H1 (cell line): Measurements from ENCODE around the gene CGN. TPM values are rescaled to one million over a fixed set of nuclear protein-coding genes. Genes with fewer than 3 reads are reported as not detected.

ENCODE experiments used
- CTCF ChIA-PET: fragments of 300-600 bp; sonication (Branson Sonifier 250); formaldehyde crosslinking; loops from one replicate; lab custom pipeline; 2021; ENCODE audit not compliant: partially characterized antibody; lab: Charles Lee
- POLR2A ChIA-PET: fragments of 300-600 bp; sonication (Branson Sonifier 250); formaldehyde crosslinking; loops from one replicate; lab custom pipeline; 2021; ENCODE audit warnings: inconsistent platforms; ENCODE audit not compliant: partially characterized antibody; lab: Charles Lee
- DNase-seq, 2 experiments: peaks; one replicate each; pipeline versions ENCODE4 v3.0.0 to v3.0.0-alpha.2; 2010 to 2022; ENCODE audit warnings: low spot score in 2 of 2, low read depth in 1 of 2, mixed read lengths in 1 of 2
- FAIRE-seq: peaks from 2 replicates; lab custom pipeline; 2011; peaks lifted over from hg19 to GRCh38; lab: Jason Lieb, UNC
- H2AFZ ChIP-seq: 2 replicates; pipeline ENCODE4 v1.8.1; 2012; ENCODE audit warnings: low read length, inconsistent platforms
- H2AK5ac ChIP-seq: 2 replicates; pipeline ENCODE4 v1.6.1; 2013; ENCODE audit warnings: low read depth, low read length
- H2BK120ac ChIP-seq: replicated peaks from 2 replicates; pipeline ENCODE3; 2013; ENCODE audit warnings: low read depth, low read length, inconsistent platforms
- H2BK12ac ChIP-seq: 2 replicates; pipeline ENCODE4 v1.6.1; 2013; ENCODE audit warnings: low read depth, low read length
- H2BK15ac ChIP-seq: 2 replicates; pipeline ENCODE4 v1.6.1; 2013; ENCODE audit warnings: low read length
- H2BK20ac ChIP-seq: 2 replicates; pipeline ENCODE4 v1.6.1; 2013; ENCODE audit warnings: low read length
- H2BK5ac ChIP-seq: 2 replicates; pipeline ENCODE4 v1.6.1; 2013; ENCODE audit warnings: low read depth, low read length
- H3K14ac ChIP-seq: 2 replicates; pipeline ENCODE4 v1.6.1; 2013; ENCODE audit warnings: inconsistent platforms; ENCODE audit not compliant: insufficient read length
- H3K18ac ChIP-seq: 2 replicates; pipeline ENCODE4 v1.6.1; 2013; ENCODE audit warnings: low read length; ENCODE audit errors: extremely low read depth
- H3K23ac ChIP-seq: 2 replicates; pipeline ENCODE4 v1.6.1; 2013; ENCODE audit warnings: inconsistent platforms; ENCODE audit not compliant: insufficient read length
- H3K23me2 ChIP-seq: 2 replicates; pipeline ENCODE4 v1.6.1; 2013; ENCODE audit warnings: low read depth, low read length
- H3K27ac ChIP-seq: 2 replicates; pipeline ENCODE4 v1.6.1; 2011; ENCODE audit warnings: low read depth, low read length, inconsistent platforms
- H3K27me3 ChIP-seq, 4 experiments: replicated peaks in 1 of 4; 1 replicate in 1 of 4; 2 replicates in 3 of 4; pipeline versions ENCODE4 v1.6.1 to v1.8.1; 2011 to 2013; ENCODE audit warnings: low read length in 3 of 4, mild to moderate bottlenecking in 3 of 4, inconsistent platforms in 2 of 4, mixed read lengths in 2 of 4, moderate library complexity in 1 of 4; ENCODE audit not compliant: control insufficient read depth in 3 of 4, insufficient read depth in 3 of 4; ENCODE audit errors: extremely low read depth in 1 of 4
- H3K36me3 ChIP-seq, 4 experiments: 2 replicates each; pipeline versions ENCODE4 v1.6.1 to v1.8.1; 2011 to 2013; ENCODE audit warnings: mild to moderate bottlenecking in 4 of 4, low read length in 3 of 4, moderate library complexity in 2 of 4, control low read depth in 1 of 4, inconsistent platforms in 1 of 4; ENCODE audit not compliant: insufficient read depth in 4 of 4, control insufficient read depth in 2 of 4
- H3K4ac ChIP-seq: replicated peaks from 2 replicates; pipeline ENCODE3; 2013; ENCODE audit warnings: low read length, low read depth, mixed read lengths, inconsistent platforms; ENCODE audit not compliant: insufficient read length
- H3K4me1 ChIP-seq, 4 experiments: replicated peaks in 1 of 4; 1 replicate in 1 of 4; 2 replicates in 3 of 4; pipeline versions ENCODE4 v1.6.1 to v1.8.1; 2011 to 2013; ENCODE audit warnings: low read length in 3 of 4, inconsistent platforms in 2 of 4, mixed read lengths in 1 of 4; ENCODE audit not compliant: insufficient read depth in 4 of 4, control insufficient read depth in 3 of 4
- H3K4me2 ChIP-seq, 2 experiments: 2 replicates each; pipeline versions ENCODE4 v1.6.1 to v1.8.1; 2011 to 2013; ENCODE audit warnings: low read depth in 2 of 2, low read length in 2 of 2, control low read depth in 1 of 2, inconsistent platforms in 1 of 2, mild to moderate bottlenecking in 1 of 2; ENCODE audit not compliant: insufficient read depth in 1 of 2
- H3K4me3 ChIP-seq, 4 experiments: fragments of 200-600, 300-600 bp in 1 of 4; sonication (generic), shearing (Covaris generic), sonication (Bioruptor Twin) in 1 of 4; 2 replicates each; pipeline versions ENCODE4 v1.5.1 to v1.8.1; 2011 to 2016; ENCODE audit warnings: low read length in 4 of 4, low read depth in 3 of 4, control low read depth in 2 of 4, inconsistent platforms in 2 of 4, mild to moderate bottlenecking in 2 of 4, mixed read lengths in 1 of 4, moderate library complexity in 1 of 4; ENCODE audit not compliant: insufficient read depth in 2 of 4; ENCODE audit errors: extremely low read depth in 1 of 4
- H3K56ac ChIP-seq: replicated peaks from 2 replicates; pipeline ENCODE3; 2013; ENCODE audit warnings: low read depth, mild to moderate bottlenecking, mixed read lengths, low read length, inconsistent platforms; ENCODE audit not compliant: insufficient read length
- H3K79me1 ChIP-seq: 2 replicates; pipeline ENCODE4 v1.6.1; 2013; ENCODE audit warnings: low read depth, low read length, control low read depth
- H3K79me2 ChIP-seq, 2 experiments: 2 replicates each; pipeline versions ENCODE4 v1.6.1 to v1.8.1; 2012 to 2013; ENCODE audit warnings: low read length in 2 of 2, mild to moderate bottlenecking in 2 of 2, inconsistent platforms in 1 of 2; ENCODE audit not compliant: insufficient read depth in 2 of 2, control insufficient read depth in 1 of 2
- H3K9ac ChIP-seq, 4 experiments: replicated peaks in 1 of 4; 1 replicate in 1 of 4; 2 replicates in 3 of 4; pipeline versions ENCODE4 v1.6.1 to v1.8.1; 2011 to 2013; ENCODE audit warnings: low read depth in 3 of 4, low read length in 3 of 4, control low read depth in 2 of 4, mild to moderate bottlenecking in 2 of 4, moderate library complexity in 2 of 4, inconsistent platforms in 1 of 4; ENCODE audit errors: extremely low read depth in 1 of 4
- H3K9me3 ChIP-seq, 2 experiments: 2 replicates each; pipeline versions ENCODE4 v1.6.1 to v1.8.1; 2012 to 2013; ENCODE audit warnings: mild to moderate bottlenecking in 2 of 2, moderate library complexity in 2 of 2, control low read depth in 1 of 2, inconsistent platforms in 1 of 2, low read depth in 1 of 2, low read length in 1 of 2, mixed read lengths in 1 of 2; ENCODE audit not compliant: insufficient read depth in 2 of 2
- H4K20me1 ChIP-seq, 2 experiments: replicated peaks in 1 of 2; 2 replicates each; pipeline versions ENCODE3 to v1.8.1; 2011 to 2013; ENCODE audit warnings: inconsistent platforms in 2 of 2, low read length in 2 of 2, mild to moderate bottlenecking in 1 of 2; ENCODE audit not compliant: insufficient read depth in 2 of 2, control insufficient read depth in 1 of 2
- H4K5ac ChIP-seq: 2 replicates; pipeline ENCODE4 v1.6.1; 2013; ENCODE audit warnings: low read length, low read depth, mixed read lengths, inconsistent platforms; ENCODE audit not compliant: insufficient read length
- H4K8ac ChIP-seq: 2 replicates; pipeline ENCODE4 v1.8.0; 2013; ENCODE audit warnings: mild to moderate bottlenecking, moderate library complexity, low read length, inconsistent platforms; ENCODE audit not compliant: insufficient read depth; ENCODE audit errors: extremely low read depth
- H4K91ac ChIP-seq: replicated peaks from 2 replicates; pipeline ENCODE3; 2013; ENCODE audit warnings: low read length, mixed read lengths, inconsistent platforms; ENCODE audit not compliant: insufficient read length
- BACH1 ChIP-seq: IDR thresholded peaks from 2 replicates; pipeline ENCODE4 v1.6.1; 2012; ENCODE audit warnings: low read length, improper control_type of control experiment
- TEAD4 ChIP-seq: IDR thresholded peaks from 2 replicates; pipeline ENCODE4 v1.6.1; 2012; ENCODE audit warnings: low read depth, low read length, inconsistent platforms, mixed read lengths
- WGBS, 2 experiments: shearing (Covaris generic) in 1 of 2; methylation state at CpG; one replicate each; pipeline versions ENCODE4 v1.1.6 to v1.1.7; 2013 to 2015; ENCODE audit warnings: low lambda C conversion rate in 2 of 2, mixed read lengths in 2 of 2, inconsistent platforms in 1 of 2, low coverage in 1 of 2, missing lambda C conversion rate in 1 of 2; ENCODE audit not compliant: insufficient replicate concordance in 2 of 2, insufficient coverage in 1 of 2, insufficient read length in 1 of 2; ENCODE audit errors: extremely low coverage in 1 of 2, missing lambda C conversion rate in 1 of 2; 5-methylcytosine and 5-hydroxymethylcytosine counted together
- polyA plus RNA-seq, 7 experiments: library from polyadenylated mRNA; depleted of rRNA in 3 of 7; stranded (reverse) in 5 of 7; unstranded in 2 of 7; fragments of >200 nt in 5 of 7; fragments of 200-250 nt in 2 of 7; gene quantifications; 1 replicate in 5 of 7; 2 replicates in 1 of 7; 4 replicates in 1 of 7; pipeline versions ENCODE4 v1.2.1 to v1.2.3, GENCODE V29; 2011 to 2013; ENCODE audit warnings: missing spikeins in 2 of 7, mixed read lengths in 2 of 7
- total RNA-seq: library from RNA; stranded (reverse); fragmentation: NEBNext Ultra II Directional; extraction: Animal tissue kit (Norgen Biotek cat#: 25700); gene quantifications from 2 replicates; pipeline ENCODE4 v1.2.1, GENCODE V29; 2021

CGN gene
- total and polyA plus RNA-seq, 2 of the 8 experiments (the other 6 are each of a cell fraction or from before 2014, with no cell fraction given) = 15.9 to 52.7 TPM

GRCh38 chr1:151562661-151563060 lies 51.5 kb downstream of the CGN start:
- H2AK5ac ChIP-seq = no peak overlapping the region
- no peak overlapping the region for H3K18ac ChIP-seq
- H3K36me3 ChIP-seq = peaks cover 2 to 21% (median 5%) of the 10 kb centered on the region in 4 experiments; a peak in 4 of 8 replicates
- H4K8ac ChIP-seq = no peak overlapping the region
- no peak overlapping the region for H3K27ac ChIP-seq
- no peak overlapping the region for H3K4me3 ChIP-seq
- no peaks in the 10 kb centered on the region for H4K20me1 ChIP-seq
- no peak overlapping the region for H3K14ac ChIP-seq
- POLR2A ChIA-PET = interaction anchor here (0.5 to 6.6 kb wide), 2 partner anchors 22 to 48 kb away, joined by 3 to 32 read pairs; partner anchors contain the start of gene TUFT1
- CTCF ChIA-PET = interaction anchor here (0.6 to 1.2 kb wide), 3 partner anchors 10 to 118 kb away, joined by 3 read pairs; no protein-coding TSS in a partner anchor
- no peak overlapping the region for H3K4me2 ChIP-seq
- no peak overlapping the region for H4K5ac ChIP-seq
- H2BK120ac ChIP-seq = no peak overlapping the region
- H3K4ac ChIP-seq = no peak overlapping the region
- no peak overlapping the region for H2BK15ac ChIP-seq
- no peaks in the 10 kb centered on the region for H3K23me2 ChIP-seq
- no peak overlapping the region for H2BK12ac ChIP-seq
- no peak overlapping the region for H3K56ac ChIP-seq
- no peak overlapping the region for H2BK5ac ChIP-seq
- H3K79me2 ChIP-seq = 0 out of 4 replicates have a peak, but pooled peaks cover 3 to 4% of the 10 kb centered on the region in 2 experiments
- FAIRE-seq (no peak), DNase-seq (no peak)
- no peak overlapping the region for H3K23ac ChIP-seq
- H2AFZ ChIP-seq = no peak overlapping the region
- no peaks in the 10 kb centered on the region for H3K4me1 ChIP-seq
- 94% methylated on average over 1 of the region's 1 CpG; no CpG with 5 or more reads in 1 of the 2 experiments for WGBS, 2 experiments
- H4K91ac ChIP-seq = no peak overlapping the region
- H3K9me3 ChIP-seq = no peaks in the 10 kb centered on the region
- H2BK20ac ChIP-seq = no peak overlapping the region
- no peaks in the 10 kb centered on the region for H3K79me1 ChIP-seq
- no peak overlapping the region for H3K9ac ChIP-seq
- H3K27me3 ChIP-seq = no peaks in the 10 kb centered on the region; a peak in 1 of 7 replicates
- no peak for TF ChIP-seq TEAD4
- no peak for TF ChIP-seq BACH1
